ENCODE data around the gene BDP1. TPM values are rescaled to one million over a fixed set of nuclear protein-coding genes. Genes with fewer than 3 reads are reported as not detected.
"Not testable (repeated sequence)": the region's sequence is repeated elsewhere in the genome, so short reads cannot be mapped to it uniquely, and the experiment has no call there.

The BDP1 gene
- total and polyA plus RNA-seq, 9 donors: 15.1 to 30.0 (median 24.2) TPM

GRCh38 chr5:71460693-71461092, 5.2 kb downstream of the BDP1 start:
- Histone ChIP-seq H3K9me3 (replicated peaks; ENCODE audit: control insufficient read depth, low read depth, low read length) (no peaks in the 10 kb centered on the region), H3K27me3 (ENCODE audit: control insufficient read depth, insufficient read depth, low read length) (no peaks in the 10 kb centered on the region), H3K27ac (ENCODE audit: low read length) (no peak overlapping the region), H3K4me1 (ENCODE audit: control insufficient read depth, insufficient read depth, low read length) (peaks cover 4% of the 10 kb centered on the region), H3K36me3 (ENCODE audit: control insufficient read depth, insufficient read depth, low read length) (peaks cover 52% of the 10 kb centered on the region), H3K4me3 (ENCODE audit: low read length) (no peak overlapping the region)
- DNase-seq: no peak
- no CpG with 5 or more reads among the region's 1 CpG for WGBS (ENCODE audit: insufficient coverage)

- H3K27ac ChIP-seq (ENCODE audit: low read length): no peak overlapping the region
- H3K4me3 ChIP-seq (ENCODE audit: low read length): no peak overlapping the region
- H3K27me3 ChIP-seq (ENCODE audit: control insufficient read depth, insufficient read depth, low read length): no peaks in the 10 kb centered on the region
- no peak for DNase-seq
- peaks cover 52% of the 10 kb centered on the region for H3K36me3 ChIP-seq (ENCODE audit: control insufficient read depth, insufficient read depth, low read length)
- H3K4me1 ChIP-seq (ENCODE audit: control insufficient read depth, insufficient read depth, low read length): peaks cover 4% of the 10 kb centered on the region
- whole genome bisulfite sequencing (ENCODE audit: insufficient coverage): no CpG with 5 or more reads among the region's 3 CpGs
- no peaks in the 10 kb centered on the region for H3K9me3 ChIP-seq (replicated peaks; ENCODE audit: control insufficient read depth, low read depth, low read length)
These were observed 5.9 kb downstream of the BDP1 start for GRCh38 chr5:71461360-71461759.

- Histone ChIP-seq H3K36me3 (ENCODE audit: control insufficient read depth, insufficient read depth, low read length) (peaks cover 32% of the 10 kb centered on the region), H3K27ac (ENCODE audit: low read length) (no peak overlapping the region), H3K9me3 (replicated peaks; ENCODE audit: control insufficient read depth, low read depth, low read length) (no peaks in the 10 kb centered on the region), H3K27me3 (ENCODE audit: control insufficient read depth, insufficient read depth, low read length) (no peaks in the 10 kb centered on the region), H3K4me3 (ENCODE audit: low read length) (no peak overlapping the region), H3K4me1 (ENCODE audit: control insufficient read depth, insufficient read depth, low read length) (no peaks in the 10 kb centered on the region)
- WGBS (ENCODE audit: insufficient coverage): 100% methylated on average over 1 of the region's 9 CpGs
- no peak for DNase-seq
These were observed 15.7 kb downstream of the BDP1 start for GRCh38 chr5:71471193-71471592.

- Histone ChIP-seq H3K4me3 (ENCODE audit: low read length) (no peak overlapping the region), H3K9me3 (replicated peaks; ENCODE audit: control insufficient read depth, low read depth, low read length) (no peaks in the 10 kb centered on the region), H3K27ac (ENCODE audit: low read length) (no peak overlapping the region), H3K4me1 (ENCODE audit: control insufficient read depth, insufficient read depth, low read length) (no peaks in the 10 kb centered on the region), H3K36me3 (ENCODE audit: control insufficient read depth, insufficient read depth, low read length) (peaks cover 38% of the 10 kb centered on the region), H3K27me3 (ENCODE audit: control insufficient read depth, insufficient read depth, low read length) (no peaks in the 10 kb centered on the region)
- WGBS (ENCODE audit: insufficient coverage): 100% methylated on average over 1 of the region's 3 CpGs
- DNase-seq: no peak
These were observed 20.4 kb downstream of the BDP1 start for GRCh38 chr5:71475788-71476384.

- Histone ChIP-seq H3K4me1 (ENCODE audit: control insufficient read depth, insufficient read depth, low read length) (no peaks in the 10 kb centered on the region), H3K9me3 (replicated peaks; ENCODE audit: control insufficient read depth, low read depth, low read length) (no peaks in the 10 kb centered on the region), H3K27ac (ENCODE audit: low read length) (no peak overlapping the region), H3K27me3 (ENCODE audit: control insufficient read depth, insufficient read depth, low read length) (no peaks in the 10 kb centered on the region), H3K4me3 (ENCODE audit: low read length) (no peak overlapping the region), H3K36me3 (ENCODE audit: control insufficient read depth, insufficient read depth, low read length) (peaks cover 34% of the 10 kb centered on the region)
- DNase-seq: no peak
These were observed 26.0 kb downstream of the BDP1 start for GRCh38 chr5:71481441-71481840.

GRCh38 chr5:71482132-71482531, 26.7 kb downstream of the BDP1 start:
- no CpG with 5 or more reads among the region's 2 CpGs for WGBS (ENCODE audit: insufficient coverage)
- no peaks in the 10 kb centered on the region for H3K27me3 ChIP-seq (ENCODE audit: control insufficient read depth, insufficient read depth, low read length)
- no peak for DNase-seq
- no peaks in the 10 kb centered on the region for H3K4me1 ChIP-seq (ENCODE audit: control insufficient read depth, insufficient read depth, low read length)
- H3K4me3 ChIP-seq (ENCODE audit: low read length): no peak overlapping the region
- H3K36me3 ChIP-seq (ENCODE audit: control insufficient read depth, insufficient read depth, low read length): peaks cover 30% of the 10 kb centered on the region
- H3K27ac ChIP-seq (ENCODE audit: low read length): no peak overlapping the region
- H3K9me3 ChIP-seq (replicated peaks; ENCODE audit: control insufficient read depth, low read depth, low read length): no peaks in the 10 kb centered on the region

- Histone ChIP-seq H3K27ac (ENCODE audit: low read length) (no peak overlapping the region), H3K4me3 (ENCODE audit: low read length) (no peak overlapping the region), H3K27me3 (ENCODE audit: control insufficient read depth, insufficient read depth, low read length) (no peaks in the 10 kb centered on the region), H3K36me3 (ENCODE audit: control insufficient read depth, insufficient read depth, low read length) (peaks cover 31% of the 10 kb centered on the region), H3K9me3 (replicated peaks; ENCODE audit: control insufficient read depth, low read depth, low read length) (no peaks in the 10 kb centered on the region), H3K4me1 (ENCODE audit: control insufficient read depth, insufficient read depth, low read length) (no peaks in the 10 kb centered on the region)
- no peak for DNase-seq
- no CpG with 5 or more reads among the region's 2 CpGs for WGBS (ENCODE audit: insufficient coverage)
These were observed 27.9 kb downstream of the BDP1 start for GRCh38 chr5:71483355-71483754.

GRCh38 chr5:71492817-71493615, 37.6 kb downstream of the BDP1 start:
- Histone ChIP-seq H3K4me1 (ENCODE audit: control insufficient read depth, insufficient read depth, low read length) (no peaks in the 10 kb centered on the region), H3K4me3 (ENCODE audit: low read length) (no peak overlapping the region), H3K9me3 (replicated peaks; ENCODE audit: control insufficient read depth, low read depth, low read length) (no peaks in the 10 kb centered on the region), H3K27me3 (ENCODE audit: control insufficient read depth, insufficient read depth, low read length) (no peaks in the 10 kb centered on the region), H3K27ac (ENCODE audit: low read length) (no peak overlapping the region), H3K36me3 (ENCODE audit: control insufficient read depth, insufficient read depth, low read length) (peaks cover 29% of the 10 kb centered on the region)
- no peak for DNase-seq
- WGBS (ENCODE audit: insufficient coverage): 90% methylated on average over 2 of the region's 5 CpGs

GRCh38 chr5:71494202-71494601, 38.8 kb downstream of the BDP1 start:
- H3K27ac ChIP-seq (ENCODE audit: low read length); H3K27me3 ChIP-seq (ENCODE audit: control insufficient read depth, insufficient read depth, low read length); H3K9me3 ChIP-seq (replicated peaks; ENCODE audit: control insufficient read depth, low read depth, low read length); H3K4me1 ChIP-seq (ENCODE audit: control insufficient read depth, insufficient read depth, low read length); H3K4me3 ChIP-seq (ENCODE audit: low read length); DNase-seq: not testable (repeated sequence)
- H3K36me3 ChIP-seq (ENCODE audit: control insufficient read depth, insufficient read depth, low read length): peaks cover 35% of the 10 kb centered on the region
- 100% methylated on average over 1 of the region's 4 CpGs for WGBS (ENCODE audit: insufficient coverage)

GRCh38 chr5:71498756-71499155, 43.3 kb downstream of the BDP1 start:
- not testable (repeated sequence) for H3K27ac ChIP-seq (ENCODE audit: low read length); DNase-seq; H3K4me1 ChIP-seq (ENCODE audit: control insufficient read depth, insufficient read depth, low read length); H3K9me3 ChIP-seq (replicated peaks; ENCODE audit: control insufficient read depth, low read depth, low read length); H3K27me3 ChIP-seq (ENCODE audit: control insufficient read depth, insufficient read depth, low read length); H3K4me3 ChIP-seq (ENCODE audit: low read length)
- H3K36me3 ChIP-seq (ENCODE audit: control insufficient read depth, insufficient read depth, low read length): peaks cover 47% of the 10 kb centered on the region
- WGBS (ENCODE audit: insufficient coverage): 100% methylated on average over 5 of the region's 9 CpGs

All from muscle of leg (tissue), 11 donors.